Ishikawa (cell line): ENCODE data around the gene PLA2G5.

ENCODE experiments used
- CEBPB ChIP-seq: IDR thresholded peaks from 2 replicates; pipeline ENCODE4 v1.6.1; 2012
- CREB1 ChIP-seq: IDR thresholded peaks from 2 replicates; pipeline ENCODE4 v1.6.1; 2012; ENCODE audit warnings: low read depth
- EGR1 ChIP-seq: IDR thresholded peaks from 2 replicates; pipeline ENCODE4 v1.6.1; 2012
- EP300 ChIP-seq: IDR thresholded peaks from 2 replicates; pipeline ENCODE4 v1.6.1; 2012; ENCODE audit warnings: borderline replicate concordance
- FOXM1 ChIP-seq: IDR thresholded peaks from 2 replicates; pipeline ENCODE4 v1.6.1; 2012; ENCODE audit warnings: low read depth, borderline replicate concordance
- MAX ChIP-seq: IDR thresholded peaks from 2 replicates; pipeline ENCODE4 v1.6.1; 2012
- NFIC ChIP-seq: IDR thresholded peaks from 2 replicates; pipeline ENCODE4 v1.6.1; 2012
- RAD21 ChIP-seq: IDR thresholded peaks from 2 replicates; pipeline ENCODE4 v1.6.1; 2012; ENCODE audit warnings: low read depth
- TAF1 ChIP-seq: IDR thresholded peaks from 2 replicates; pipeline ENCODE4 v1.6.1; 2012; ENCODE audit warnings: low read depth, mild to moderate bottlenecking
- TCF12 ChIP-seq: IDR thresholded peaks from 2 replicates; pipeline ENCODE4 v1.6.1; 2012; ENCODE audit warnings: low read depth
- USF1 ChIP-seq: IDR thresholded peaks from 2 replicates; pipeline ENCODE4 v1.6.1; 2012
- YY1 ChIP-seq: IDR thresholded peaks from 2 replicates; pipeline ENCODE4 v1.6.1; 2012; ENCODE audit warnings: low read depth
- TF ChIP-seq, protein P1 (sequence below): IDR thresholded peaks from 2 replicates; pipeline ENCODE4 v1.6.1; 2012; ENCODE audit warnings: low read depth, mild to moderate bottlenecking

- TF ChIP-seq RAD21 = no peak
- TF ChIP-seq FOXM1 = no peak
- TF ChIP-seq EP300 = no peak
- no peak for TF ChIP-seq MAX
- TF ChIP-seq NFIC = no peak
- no peak for TF ChIP-seq CEBPB
- no peak for TF ChIP-seq USF1
- no peak for TF ChIP-seq EGR1
- TF ChIP-seq YY1 = no peak
- TF ChIP-seq, protein P1, sequence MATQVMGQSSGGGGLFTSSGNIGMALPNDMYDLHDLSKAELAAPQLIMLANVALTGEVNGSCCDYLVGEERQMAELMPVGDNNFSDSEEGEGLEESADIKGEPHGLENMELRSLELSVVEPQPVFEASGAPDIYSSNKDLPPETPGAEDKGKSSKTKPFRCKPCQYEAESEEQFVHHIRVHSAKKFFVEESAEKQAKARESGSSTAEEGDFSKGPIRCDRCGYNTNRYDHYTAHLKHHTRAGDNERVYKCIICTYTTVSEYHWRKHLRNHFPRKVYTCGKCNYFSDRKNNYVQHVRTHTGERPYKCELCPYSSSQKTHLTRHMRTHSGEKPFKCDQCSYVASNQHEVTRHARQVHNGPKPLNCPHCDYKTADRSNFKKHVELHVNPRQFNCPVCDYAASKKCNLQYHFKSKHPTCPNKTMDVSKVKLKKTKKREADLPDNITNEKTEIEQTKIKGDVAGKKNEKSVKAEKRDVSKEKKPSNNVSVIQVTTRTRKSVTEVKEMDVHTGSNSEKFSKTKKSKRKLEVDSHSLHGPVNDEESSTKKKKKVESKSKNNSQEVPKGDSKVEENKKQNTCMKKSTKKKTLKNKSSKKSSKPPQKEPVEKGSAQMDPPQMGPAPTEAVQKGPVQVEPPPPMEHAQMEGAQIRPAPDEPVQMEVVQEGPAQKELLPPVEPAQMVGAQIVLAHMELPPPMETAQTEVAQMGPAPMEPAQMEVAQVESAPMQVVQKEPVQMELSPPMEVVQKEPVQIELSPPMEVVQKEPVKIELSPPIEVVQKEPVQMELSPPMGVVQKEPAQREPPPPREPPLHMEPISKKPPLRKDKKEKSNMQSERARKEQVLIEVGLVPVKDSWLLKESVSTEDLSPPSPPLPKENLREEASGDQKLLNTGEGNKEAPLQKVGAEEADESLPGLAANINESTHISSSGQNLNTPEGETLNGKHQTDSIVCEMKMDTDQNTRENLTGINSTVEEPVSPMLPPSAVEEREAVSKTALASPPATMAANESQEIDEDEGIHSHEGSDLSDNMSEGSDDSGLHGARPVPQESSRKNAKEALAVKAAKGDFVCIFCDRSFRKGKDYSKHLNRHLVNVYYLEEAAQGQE = no peak
- no peak for TF ChIP-seq TAF1
- no peak for TF ChIP-seq CREB1
- TF ChIP-seq TCF12 = no peak
Measured at GRCh38 chr1:20057886-20058420, 12.0 kb upstream of the PLA2G5 start.
